Central memory CD4-positive, alpha-beta T cell (primary cell): ENCODE measurements around the gene KCNS3.
"Not testable (repeated sequence)": the region's sequence is repeated elsewhere in the genome, so short reads cannot be mapped to it uniquely, and the experiment has no call there.

Experiments
- DNase-seq: peaks from one replicate; pipeline ENCODE4 v3.0.0; 2022

Gene KCNS3

GRCh38 chr2:17947113-17947512 lies 68.6 kb downstream of the KCNS3 start:
- no peak for DNase-seq

- no peak for DNase-seq
Measured at GRCh38 chr2:17950006-17950405, 71.5 kb downstream of the KCNS3 start.

- no peak for DNase-seq
Measured at GRCh38 chr2:17951563-17951962, 73.1 kb downstream of the KCNS3 start.

GRCh38 chr2:17958466-17959092 lies 80.1 kb downstream of the KCNS3 start:
- no peak for DNase-seq

GRCh38 chr2:17959356-17959755 lies 80.9 kb downstream of the KCNS3 start:
- DNase-seq: no peak

- DNase-seq: no peak
Measured at GRCh38 chr2:17959833-17960232, 81.4 kb downstream of the KCNS3 start.

GRCh38 chr2:17960925-17961324 lies 82.5 kb downstream of the KCNS3 start:
- no peak for DNase-seq

GRCh38 chr2:17961789-17962188 lies 83.3 kb downstream of the KCNS3 start:
- DNase-seq: no peak

- DNase-seq: no peak
Measured at GRCh38 chr2:17962876-17963275, 84.4 kb downstream of the KCNS3 start.

GRCh38 chr2:17963571-17963970 lies 85.1 kb downstream of the KCNS3 start:
- DNase-seq: not testable (repeated sequence)

GRCh38 chr2:17965196-17965595 lies 86.7 kb downstream of the KCNS3 start:
- DNase-seq: no peak

- DNase-seq: no peak
Measured at GRCh38 chr2:17966798-17967197, 88.3 kb downstream of the KCNS3 start.

- DNase-seq: no peak
Measured at GRCh38 chr2:17969661-17970060, 91.2 kb downstream of the KCNS3 start.

- no peak for DNase-seq
Measured at GRCh38 chr2:17971531-17972125, 93.2 kb downstream of the KCNS3 start.

- DNase-seq: no peak
Measured at GRCh38 chr2:17972991-17973390, 94.5 kb downstream of the KCNS3 start.

- DNase-seq: no peak
Measured at GRCh38 chr2:17975401-17975800, 96.9 kb downstream of the KCNS3 start.

- DNase-seq: no peak
Measured at GRCh38 chr2:17976871-17977746, 98.6 kb downstream of the KCNS3 start.

- DNase-seq: no peak
Measured at GRCh38 chr2:17979707-17980106, 101.2 kb downstream of the KCNS3 start.

- DNase-seq: no peak
Measured at GRCh38 chr2:17981936-17982335, 103.5 kb downstream of the KCNS3 start.
